ENCODE measurements around the gene MEF2A.
"Not testable (repeated sequence)": the region's sequence is repeated elsewhere in the genome, so short reads cannot be mapped to it uniquely, and the experiment has no call there.

Gene MEF2A

GRCh38 chr15:99645951-99646350 lies 80.2 kb downstream of the MEF2A start:
- no peak for DNase-seq (ENCODE audit: low read depth, low spot score)

- peak; percentile 19 for DNase-seq (ENCODE audit: low read depth, low spot score)
Observed at GRCh38 chr15:99651023-99651807, 85.4 kb downstream of the MEF2A start.

- DNase-seq (ENCODE audit: low read depth, low spot score), result no peak
Observed at GRCh38 chr15:99656205-99656604, 90.4 kb downstream of the MEF2A start.

- no peak for DNase-seq (ENCODE audit: low read depth, low spot score)
Observed at GRCh38 chr15:99657996-99658395, 92.2 kb downstream of the MEF2A start.

- DNase-seq (ENCODE audit: low read depth, low spot score), result no peak
Observed at GRCh38 chr15:99662903-99663302, 97.1 kb downstream of the MEF2A start.

- DNase-seq (ENCODE audit: low read depth, low spot score), result not testable (repeated sequence)
Observed at GRCh38 chr15:99666073-99666472, 100.3 kb downstream of the MEF2A start.

GRCh38 chr15:99668533-99669182 lies 102.9 kb downstream of the MEF2A start:
- no peak for DNase-seq (ENCODE audit: low read depth, low spot score)

GRCh38 chr15:99669250-99669649 lies 103.5 kb downstream of the MEF2A start:
- no peak for DNase-seq (ENCODE audit: low read depth, low spot score)

GRCh38 chr15:99671926-99672635 lies 106.3 kb downstream of the MEF2A start:
- no peak for DNase-seq (ENCODE audit: low read depth, low spot score)

GRCh38 chr15:99673111-99673510 lies 107.3 kb downstream of the MEF2A start:
- DNase-seq (ENCODE audit: low read depth, low spot score), result no peak

GRCh38 chr15:99674279-99674678 lies 108.5 kb downstream of the MEF2A start:
- no peak for DNase-seq (ENCODE audit: low read depth, low spot score)

- DNase-seq (ENCODE audit: low read depth, low spot score), result no peak
Observed at GRCh38 chr15:99677540-99678134, 111.9 kb downstream of the MEF2A start.

GRCh38 chr15:99680276-99680675 lies 114.5 kb downstream of the MEF2A start:
- no peak for DNase-seq (ENCODE audit: low read depth, low spot score)

- DNase-seq (ENCODE audit: low read depth, low spot score), result no peak
Observed at GRCh38 chr15:99681990-99682389, 116.2 kb downstream of the MEF2A start.

- peak; percentile 80 for DNase-seq (ENCODE audit: low read depth, low spot score)
Observed at GRCh38 chr15:99682455-99682854, 116.7 kb downstream of the MEF2A start.

GRCh38 chr15:99683000-99683670 lies 117.4 kb downstream of the MEF2A start:
- DNase-seq (ENCODE audit: low read depth, low spot score), result peak; percentile 33

GRCh38 chr15:99686290-99686689 lies 120.5 kb downstream of the MEF2A start:
- no peak for DNase-seq (ENCODE audit: low read depth, low spot score)

GRCh38 chr15:99692825-99693224 lies 127.0 kb downstream of the MEF2A start:
- no peak for DNase-seq (ENCODE audit: low read depth, low spot score)

GRCh38 chr15:99696096-99696495 lies 130.3 kb downstream of the MEF2A start:
- no peak for DNase-seq (ENCODE audit: low read depth, low spot score)

GRCh38 chr15:99702895-99703602 lies 137.3 kb downstream of the MEF2A start:
- DNase-seq (ENCODE audit: low read depth, low spot score), result peak; percentile 60
